Breast epithelium (tissue), 4 donors: ENCODE measurements around the gene LRG1. TPM values are rescaled to one million over a fixed set of nuclear protein-coding genes. Genes with fewer than 3 reads are reported as not detected.

Source experiments
- DNase-seq, 2 donors: peaks; one replicate each; pipeline ENCODE4 v3.0.0-alpha.2; 2019; ENCODE audit warnings: low spot score in 2 of 2
- H3K27ac ChIP-seq, 2 donors: fragments of 200-600 bp; sonication (generic) in 1 of 2; one replicate each; pipeline ENCODE4 v1.5.1; 2016 to 2019; ENCODE audit warnings: mild to moderate bottlenecking in 1 of 2
- H3K27me3 ChIP-seq, 2 donors: fragments of 200-600 bp; sonication (generic) in 1 of 2; one replicate each; pipeline versions ENCODE4 v1.5.1 to v1.6.0; 2017 to 2019; ENCODE audit warnings: control low read depth in 1 of 2, mild to moderate bottlenecking in 1 of 2
- H3K36me3 ChIP-seq: fragments of 200-600 bp; one replicate; pipeline ENCODE4 v1.5.1; 2019
- H3K4me1 ChIP-seq, 2 donors: fragments of 200-600 bp; sonication (generic); one replicate each; pipeline ENCODE4 v1.5.1; 2016 to 2019; ENCODE audit warnings: control low read depth in 1 of 2
- H3K4me3 ChIP-seq, 3 donors: fragments of 200-600 bp; sonication (generic); 1 replicate in 2 of 3; 2 replicates in 1 of 3; pipeline ENCODE4 v1.5.1; 2016 to 2019; ENCODE audit warnings: mild to moderate bottlenecking in 3 of 3, moderate library complexity in 2 of 3
- H3K9me3 ChIP-seq, 2 donors: fragments of 200-600 bp; sonication (generic) in 1 of 2; one replicate each; pipeline ENCODE4 v1.5.1; 2016 to 2019; ENCODE audit warnings: control low read depth in 1 of 2
- POLR2A ChIP-seq: fragments of 450-650 bp; IDR thresholded peaks from one replicate; pipeline ENCODE4 v1.6.1; 2016; ENCODE audit warnings: antibody characterized with exemption, mild to moderate bottlenecking, moderate library complexity
- POLR2AphosphoS5 ChIP-seq, 3 donors: sonication (generic); formaldehyde crosslinking; IDR thresholded peaks; one replicate each; pipeline ENCODE4 v1.6.1; 2017; ENCODE audit warnings: antibody characterized with exemption in 3 of 3
- intact Hi-C: fragments of 100-400 bp; cut with DNase I; formaldehyde crosslinking; loops from one replicate; pipeline ENCODE4 v1.15.1; 2023; ENCODE audit warnings: low total_unique reads
- total RNA-seq, 3 donors: library from RNA; depleted of rRNA; stranded (reverse); fragments of >200 nt; gene quantifications; one replicate each; pipeline ENCODE4 v1.1.0, GENCODE V29; 2016
- TF ChIP-seq, protein P1 (sequence below), 3 donors: fragments of 450-650 bp; IDR thresholded peaks; one replicate each; pipeline ENCODE4 v1.5.1; 2016 to 2017; ENCODE audit warnings: antibody characterized with exemption in 3 of 3, mild to moderate bottlenecking in 3 of 3, moderate library complexity in 3 of 3

The LRG1 gene, protein sequence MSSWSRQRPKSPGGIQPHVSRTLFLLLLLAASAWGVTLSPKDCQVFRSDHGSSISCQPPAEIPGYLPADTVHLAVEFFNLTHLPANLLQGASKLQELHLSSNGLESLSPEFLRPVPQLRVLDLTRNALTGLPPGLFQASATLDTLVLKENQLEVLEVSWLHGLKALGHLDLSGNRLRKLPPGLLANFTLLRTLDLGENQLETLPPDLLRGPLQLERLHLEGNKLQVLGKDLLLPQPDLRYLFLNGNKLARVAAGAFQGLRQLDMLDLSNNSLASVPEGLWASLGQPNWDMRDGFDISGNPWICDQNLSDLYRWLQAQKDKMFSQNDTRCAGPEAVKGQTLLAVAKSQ
- total RNA-seq, result 10 to 100 TPM in 1 of 3 donors, 1 to 10 TPM in 1, under 1 TPM in 1; 0.64 to 14.7 (median 5.7) TPM

DNA sequence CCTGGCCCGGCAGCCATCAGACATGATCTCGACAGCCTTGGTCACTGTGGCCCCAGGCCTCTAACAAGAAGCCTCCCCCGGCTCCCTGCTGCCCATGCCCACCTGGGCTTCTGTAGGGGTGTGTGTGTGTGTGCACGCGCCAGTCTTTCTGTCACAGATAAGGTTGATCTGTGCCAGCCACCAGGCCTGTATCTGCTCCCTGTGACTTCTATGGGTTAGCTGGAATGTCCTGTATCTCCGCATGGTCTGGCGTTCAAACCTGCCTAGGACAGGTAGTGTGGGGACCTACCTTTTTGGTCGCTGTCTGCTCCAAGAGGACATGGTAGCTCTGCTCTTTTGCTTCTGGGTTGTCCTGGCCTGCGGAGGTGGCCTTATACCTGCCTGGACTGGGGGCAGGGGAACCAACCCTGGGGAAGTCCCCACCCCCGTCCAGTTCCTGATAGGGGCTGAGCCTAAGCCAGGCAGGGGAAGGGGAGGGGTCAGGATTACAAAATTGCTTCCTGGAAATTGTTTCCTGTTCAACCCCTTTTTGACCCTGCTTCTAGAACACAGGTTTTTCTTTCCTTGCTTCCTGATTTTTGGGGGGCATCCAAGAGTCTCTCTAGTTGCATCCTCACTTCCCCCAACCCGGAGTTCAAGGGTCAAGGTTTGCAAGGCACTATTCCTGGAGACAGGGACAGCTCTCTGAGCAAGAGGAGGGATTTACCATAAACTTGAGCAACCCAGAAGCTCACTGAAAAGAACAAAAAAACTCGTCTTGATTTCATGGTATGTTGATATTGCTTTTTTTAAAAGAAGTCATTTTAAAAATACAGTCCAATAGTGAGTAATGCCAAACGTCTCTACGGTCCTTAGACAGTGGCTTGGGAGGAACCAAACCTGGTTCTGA, at the start of gene LRG1:
Gene LRG1 (minus strand): TSS at position 344 of the 889 bp plus-strand sequence. CDS start 23 bp downstream, at position 321.
- TF ChIP-seq POLR2A (peak; percentile 21), POLR2AphosphoS5 (IDR thresholded peaks at IDR 0.05) (peak in 1 of 3 donors; percentile 34)
- TF ChIP-seq, protein P1, sequence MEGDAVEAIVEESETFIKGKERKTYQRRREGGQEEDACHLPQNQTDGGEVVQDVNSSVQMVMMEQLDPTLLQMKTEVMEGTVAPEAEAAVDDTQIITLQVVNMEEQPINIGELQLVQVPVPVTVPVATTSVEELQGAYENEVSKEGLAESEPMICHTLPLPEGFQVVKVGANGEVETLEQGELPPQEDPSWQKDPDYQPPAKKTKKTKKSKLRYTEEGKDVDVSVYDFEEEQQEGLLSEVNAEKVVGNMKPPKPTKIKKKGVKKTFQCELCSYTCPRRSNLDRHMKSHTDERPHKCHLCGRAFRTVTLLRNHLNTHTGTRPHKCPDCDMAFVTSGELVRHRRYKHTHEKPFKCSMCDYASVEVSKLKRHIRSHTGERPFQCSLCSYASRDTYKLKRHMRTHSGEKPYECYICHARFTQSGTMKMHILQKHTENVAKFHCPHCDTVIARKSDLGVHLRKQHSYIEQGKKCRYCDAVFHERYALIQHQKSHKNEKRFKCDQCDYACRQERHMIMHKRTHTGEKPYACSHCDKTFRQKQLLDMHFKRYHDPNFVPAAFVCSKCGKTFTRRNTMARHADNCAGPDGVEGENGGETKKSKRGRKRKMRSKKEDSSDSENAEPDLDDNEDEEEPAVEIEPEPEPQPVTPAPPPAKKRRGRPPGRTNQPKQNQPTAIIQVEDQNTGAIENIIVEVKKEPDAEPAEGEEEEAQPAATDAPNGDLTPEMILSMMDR (IDR thresholded peaks at IDR 0.05), result no peak
- Histone ChIP-seq H3K4me3 (peak within 1 kb of the TSS in 1 of 3 donors; percentile 38), H3K9me3 (no peaks in the 10 kb centered on the region), H3K27ac (peak within 1 kb of the TSS; percentile 30 to 72), H3K36me3 (no peaks in the 10 kb centered on the region), H3K4me1 (no peaks in the 10 kb centered on the region), H3K27me3 (peaks cover 0 to 4% of the 10 kb centered on the region in 2 donors)
- intact Hi-C loops, result no loop called here
- DNase-seq, result peak in 1 of 2 donors; percentile 50

DNA sequence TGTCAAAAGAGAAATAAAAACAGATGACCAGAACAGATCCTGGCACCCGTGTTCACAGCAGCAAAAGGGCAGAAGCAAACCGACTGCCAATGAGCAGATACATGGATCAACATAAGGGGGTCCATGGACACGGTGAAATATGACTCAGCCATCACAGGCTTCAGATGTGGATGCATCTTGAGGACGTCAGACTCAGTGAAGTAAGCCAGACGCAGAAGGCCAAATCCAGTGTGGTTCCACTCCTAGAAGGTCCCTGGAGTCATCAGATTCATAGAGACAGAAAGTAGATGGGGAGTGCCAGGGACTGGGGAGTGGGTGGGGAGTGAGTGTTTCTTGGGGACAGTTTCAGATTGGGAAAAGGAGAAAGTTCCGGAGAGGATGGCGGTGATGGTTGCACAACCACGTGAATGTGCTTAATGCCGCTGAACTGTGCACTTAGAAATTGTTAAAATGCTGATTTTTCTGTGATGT, 48.5 kb upstream of the LRG1 start:
- H3K27ac ChIP-seq, result no peak overlapping the region
- DNase-seq, result no peak
- H3K9me3 ChIP-seq, result no peaks in the 10 kb centered on the region
- TF ChIP-seq, protein P1 (IDR thresholded peaks at IDR 0.05), result no peak
- no peaks in the 10 kb centered on the region for H3K36me3 ChIP-seq
- H3K4me1 ChIP-seq, result peaks cover 0 to 3% of the 10 kb centered on the region in 2 donors
- no peak overlapping the region for H3K4me3 ChIP-seq
- H3K27me3 ChIP-seq, result peaks cover 7 to 33% of the 10 kb centered on the region in 2 donors
- intact Hi-C loops, result no loop called here

DNA sequence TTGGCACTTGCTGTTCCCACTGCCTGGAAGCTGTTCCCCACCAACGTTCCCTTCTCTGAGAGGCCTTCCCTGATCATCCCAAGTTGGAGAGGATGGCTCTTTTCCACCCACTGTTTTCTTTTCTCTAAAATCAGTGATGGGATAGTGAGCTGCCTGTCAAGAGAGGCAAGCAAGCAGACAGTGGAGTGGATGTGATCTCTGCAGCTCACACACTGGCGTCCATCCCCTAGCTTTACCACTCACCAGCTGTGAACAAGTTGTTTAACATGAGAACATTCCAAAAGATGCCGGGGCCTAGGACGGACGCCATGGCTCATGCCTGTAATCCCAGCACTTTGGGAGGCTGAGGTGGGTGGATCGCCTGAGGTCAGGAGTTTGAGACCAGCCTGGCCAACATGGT, 47.7 kb upstream of the LRG1 start:
- H3K27me3 ChIP-seq, result peaks cover 7 to 37% of the 10 kb centered on the region in 2 donors

DNA sequence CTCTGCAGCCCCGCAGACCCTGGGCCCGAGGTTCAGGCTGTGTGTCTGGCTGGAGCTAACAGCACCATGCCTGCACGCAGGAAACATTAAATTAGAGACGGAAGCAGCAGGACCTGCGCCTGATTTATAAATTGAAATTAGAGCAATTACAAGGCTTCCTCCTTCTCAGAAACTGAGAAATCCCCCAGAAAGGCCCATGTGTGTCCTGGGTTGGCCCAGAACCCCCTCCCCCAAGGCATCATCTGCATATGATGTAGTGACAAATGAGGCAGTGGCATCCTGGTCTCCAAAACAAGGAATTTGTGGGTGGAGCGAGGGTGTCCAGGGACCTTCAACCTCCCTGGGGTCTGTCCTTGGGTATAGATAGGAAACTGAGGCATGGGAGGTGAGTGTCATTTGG, 46.9 kb upstream of the LRG1 start:
- Histone ChIP-seq H3K27ac (no peak overlapping the region), H3K27me3 (peaks cover 7 to 45% of the 10 kb centered on the region in 2 donors), H3K9me3 (no peaks in the 10 kb centered on the region), H3K36me3 (no peaks in the 10 kb centered on the region), H3K4me3 (no peak overlapping the region), H3K4me1 (peaks cover 0 to 3% of the 10 kb centered on the region in 2 donors)
- DNase-seq, result no peak
- TF ChIP-seq, protein P1 (IDR thresholded peaks at IDR 0.05), result no peak
- TF ChIP-seq POLR2A, result no peak
- TF ChIP-seq POLR2AphosphoS5 (IDR thresholded peaks at IDR 0.05), result no peak
- intact Hi-C loops, result no loop called here

More for the DNA sequence above, 47.7 kb upstream of the LRG1 start:
- Histone ChIP-seq H3K4me3 (no peak overlapping the region), H3K9me3 (no peaks in the 10 kb centered on the region), H3K36me3 (no peaks in the 10 kb centered on the region), H3K4me1 (peaks cover 0 to 3% of the 10 kb centered on the region in 2 donors), H3K27ac (no peak overlapping the region)
- TF ChIP-seq POLR2A, result no peak
- TF ChIP-seq, protein P1 (IDR thresholded peaks at IDR 0.05), result no peak
- TF ChIP-seq POLR2AphosphoS5 (IDR thresholded peaks at IDR 0.05), result no peak
- DNase-seq, result no peak
- intact Hi-C loops, result no loop called here
